ENCODE measurements around the gene EN1.
A peak's percentile ranks its signal among the peaks of the same experiment; 100 is the strongest.

The EN1 gene

GRCh38 chr2:118849226-118850167, 2.0 kb upstream of the EN1 start:
- no peak overlapping the region for H4K8ac ChIP-seq (ENCODE audit: low read depth, low read length)
- no peak overlapping the region for H2BK120ac ChIP-seq (ENCODE audit: insufficient read depth, low read length, poor library complexity)
- no CpG with 5 or more reads among the region's 52 CpGs for WGBS (ENCODE audit: extremely low coverage, insufficient coverage, insufficient read length)
- peaks cover 6% of the 10 kb centered on the region for H3K79me2 ChIP-seq (ENCODE audit: control insufficient read depth, insufficient read depth, low read length, poor library complexity)
- no peak overlapping the region for H2AFZ ChIP-seq (ENCODE audit: insufficient read depth, low read length, poor library complexity)
- no peak overlapping the region for H2AK5ac ChIP-seq (ENCODE audit: low read length)
- H3K27me3 ChIP-seq (ENCODE audit: insufficient read depth, low read length), result peaks cover 81% of the 10 kb centered on the region
- H3K4ac ChIP-seq (ENCODE audit: low read depth, low read length), result no peak overlapping the region
- peaks cover 10 to 11% of the 10 kb centered on the region in 2 experiments for H3K4me1 ChIP-seq (ENCODE audit: control insufficient read depth in 1 of 2, insufficient read depth in 2 of 2, low read length in 2 of 2)
- H3K23ac ChIP-seq (ENCODE audit: low read length), result no peak overlapping the region
- no peak overlapping the region for H3K4me3 ChIP-seq (ENCODE audit: low read depth, low read length)
- H4K12ac ChIP-seq (ENCODE audit: low read depth, low read length), result no peak overlapping the region
- no peak overlapping the region for H2BK12ac ChIP-seq (ENCODE audit: low read length)
- H3K4me2 ChIP-seq (ENCODE audit: low read length), result peak overlapping the region; percentile 3
- peaks cover 16% of the 10 kb centered on the region for H3K79me1 ChIP-seq (ENCODE audit: low read length)
- H3K9me3 ChIP-seq (ENCODE audit: insufficient read depth, low read depth, low read length), result peaks cover 2% of the 10 kb centered on the region
- H3K14ac ChIP-seq (ENCODE audit: low read length), result no peak overlapping the region
- no peak overlapping the region for H3K27ac ChIP-seq (ENCODE audit: low read depth, low read length)
- H4K91ac ChIP-seq (ENCODE audit: low read depth, low read length), result no peak overlapping the region
- no peak overlapping the region for H3K9ac ChIP-seq (ENCODE audit: low read length)
- no peak overlapping the region for H2BK5ac ChIP-seq (ENCODE audit: low read depth, low read length, poor library complexity)
- H3K36me3 ChIP-seq (ENCODE audit: control insufficient read depth in 1 of 2, insufficient read depth in 2 of 2, low read length in 2 of 2), result no peaks in the 10 kb centered on the region
- no peak for DNase-seq
- H3K18ac ChIP-seq (ENCODE audit: low read length), result no peak overlapping the region

GRCh38 chr2:118848381-118849225, 1.2 kb upstream of the EN1 start:
- H3K79me1 ChIP-seq (ENCODE audit: low read length), result peaks cover 16% of the 10 kb centered on the region
- H3K27ac ChIP-seq (ENCODE audit: low read depth, low read length), result no peak overlapping the region
- no peak overlapping the region for H2AFZ ChIP-seq (ENCODE audit: insufficient read depth, low read length, poor library complexity)
- H3K36me3 ChIP-seq (ENCODE audit: control insufficient read depth in 1 of 2, insufficient read depth in 2 of 2, low read length in 2 of 2), result no peaks in the 10 kb centered on the region
- H2BK12ac ChIP-seq (ENCODE audit: low read length), result no peak overlapping the region
- H3K14ac ChIP-seq (ENCODE audit: low read length), result no peak overlapping the region
- WGBS (ENCODE audit: extremely low coverage, insufficient coverage, insufficient read length), result no CpG with 5 or more reads among the region's 46 CpGs
- H3K4me1 ChIP-seq (ENCODE audit: control insufficient read depth in 1 of 2, insufficient read depth in 2 of 2, low read length in 2 of 2), result peaks cover 9 to 11% of the 10 kb centered on the region in 2 experiments
- H3K18ac ChIP-seq (ENCODE audit: low read length), result no peak overlapping the region
- H4K91ac ChIP-seq (ENCODE audit: low read depth, low read length), result no peak overlapping the region
- no peaks in the 10 kb centered on the region for H3K9me3 ChIP-seq (ENCODE audit: insufficient read depth, low read depth, low read length)
- H2AK5ac ChIP-seq (ENCODE audit: low read length), result no peak overlapping the region
- H2BK5ac ChIP-seq (ENCODE audit: low read depth, low read length, poor library complexity), result no peak overlapping the region
- no peak overlapping the region for H3K9ac ChIP-seq (ENCODE audit: low read length)
- no peak overlapping the region for H3K4ac ChIP-seq (ENCODE audit: low read depth, low read length)
- H3K4me2 ChIP-seq (ENCODE audit: low read length), result peak overlapping the region; percentile 56
- H3K79me2 ChIP-seq (ENCODE audit: control insufficient read depth, insufficient read depth, low read length, poor library complexity), result peaks cover 6% of the 10 kb centered on the region
- DNase-seq, result no peak
- no peak overlapping the region for H2BK120ac ChIP-seq (ENCODE audit: insufficient read depth, low read length, poor library complexity)
- no peak overlapping the region for H4K12ac ChIP-seq (ENCODE audit: low read depth, low read length)
- H4K8ac ChIP-seq (ENCODE audit: low read depth, low read length), result no peak overlapping the region
- H3K23ac ChIP-seq (ENCODE audit: low read length), result no peak overlapping the region
- H3K27me3 ChIP-seq (ENCODE audit: insufficient read depth, low read length), result peaks cover 75% of the 10 kb centered on the region
- H3K4me3 ChIP-seq (ENCODE audit: low read depth, low read length), result peak overlapping the region; percentile 54

GRCh38 chr2:118847762-118848172, 319 bp upstream of the EN1 start:
- Histone ChIP-seq H2BK5ac (ENCODE audit: low read depth, low read length, poor library complexity) (no peak overlapping the region), H2AFZ (ENCODE audit: insufficient read depth, low read length, poor library complexity) (no peak overlapping the region), H4K8ac (ENCODE audit: low read depth, low read length) (no peak overlapping the region), H3K4ac (ENCODE audit: low read depth, low read length) (no peak overlapping the region), H3K79me2 (ENCODE audit: control insufficient read depth, insufficient read depth, low read length, poor library complexity) (peaks cover 9% of the 10 kb centered on the region), H4K12ac (ENCODE audit: low read depth, low read length) (no peak overlapping the region), H4K91ac (ENCODE audit: low read depth, low read length) (no peak overlapping the region), H3K4me3 (ENCODE audit: low read depth, low read length) (no peak overlapping the region), H2BK12ac (ENCODE audit: low read length) (no peak overlapping the region), H2AK5ac (ENCODE audit: low read length) (no peak overlapping the region), H3K4me1 (ENCODE audit: control insufficient read depth in 1 of 2, insufficient read depth in 2 of 2, low read length in 2 of 2) (peaks cover 14 to 16% of the 10 kb centered on the region in 2 experiments), H3K27ac (ENCODE audit: low read depth, low read length) (no peak overlapping the region), H3K27me3 (ENCODE audit: insufficient read depth, low read length) (peaks cover 73% of the 10 kb centered on the region), H3K23ac (ENCODE audit: low read length) (no peak overlapping the region), H3K14ac (ENCODE audit: low read length) (no peak overlapping the region), H3K9ac (ENCODE audit: low read length) (no peak overlapping the region), H3K36me3 (ENCODE audit: control insufficient read depth in 1 of 2, insufficient read depth in 2 of 2, low read length in 2 of 2) (no peaks in the 10 kb centered on the region), H2BK120ac (ENCODE audit: insufficient read depth, low read length, poor library complexity) (no peak overlapping the region), H3K79me1 (ENCODE audit: low read length) (peaks cover 14% of the 10 kb centered on the region), H3K9me3 (ENCODE audit: insufficient read depth, low read depth, low read length) (no peaks in the 10 kb centered on the region), H3K4me2 (ENCODE audit: low read length) (peak overlapping the region; percentile 56), H3K18ac (ENCODE audit: low read length) (no peak overlapping the region)
- WGBS (ENCODE audit: extremely low coverage, insufficient coverage, insufficient read length), result no CpG with 5 or more reads among the region's 35 CpGs
- no peak for DNase-seq

- Histone ChIP-seq H3K27me3 (ENCODE audit: insufficient read depth, low read length) (peaks cover 73% of the 10 kb centered on the region), H3K9ac (ENCODE audit: low read length) (no peak overlapping the region), H4K12ac (ENCODE audit: low read depth, low read length) (no peak overlapping the region), H3K79me1 (ENCODE audit: low read length) (peaks cover 14% of the 10 kb centered on the region), H2BK120ac (ENCODE audit: insufficient read depth, low read length, poor library complexity) (peak overlapping the region; percentile 84), H4K8ac (ENCODE audit: low read depth, low read length) (peak overlapping the region; percentile 74), H4K91ac (ENCODE audit: low read depth, low read length) (peak overlapping the region; percentile 86), H3K79me2 (ENCODE audit: control insufficient read depth, insufficient read depth, low read length, poor library complexity) (peaks cover 9% of the 10 kb centered on the region), H3K36me3 (ENCODE audit: control insufficient read depth in 1 of 2, insufficient read depth in 2 of 2, low read length in 2 of 2) (peaks cover 3 to 5% of the 10 kb centered on the region in 2 experiments), H3K18ac (ENCODE audit: low read length) (peak overlapping the region; percentile 75), H2BK12ac (ENCODE audit: low read length) (peak overlapping the region; percentile 61), H3K14ac (ENCODE audit: low read length) (peak overlapping the region; percentile 39), H2AK5ac (ENCODE audit: low read length) (no peak overlapping the region), H3K23ac (ENCODE audit: low read length) (no peak overlapping the region), H2AFZ (ENCODE audit: insufficient read depth, low read length, poor library complexity) (peak overlapping the region; percentile 60), H2BK5ac (ENCODE audit: low read depth, low read length, poor library complexity) (peak overlapping the region; percentile 74), H3K4ac (ENCODE audit: low read depth, low read length) (no peak overlapping the region), H3K4me1 (ENCODE audit: control insufficient read depth in 1 of 2, insufficient read depth in 2 of 2, low read length in 2 of 2) (peaks cover 19 to 20% of the 10 kb centered on the region in 2 experiments), H3K4me3 (ENCODE audit: low read depth, low read length) (peak overlapping the region; percentile 73), H3K4me2 (ENCODE audit: low read length) (peak overlapping the region; percentile 78), H3K27ac (ENCODE audit: low read depth, low read length) (peak overlapping the region; percentile 85), H3K9me3 (ENCODE audit: insufficient read depth, low read depth, low read length) (peaks cover 2% of the 10 kb centered on the region)
- no CpG with 5 or more reads among the region's 63 CpGs for WGBS (ENCODE audit: extremely low coverage, insufficient coverage, insufficient read length)
- DNase-seq, result no peak
Observed at GRCh38 chr2:118846442-118846952, 951 bp downstream of the EN1 start.

Measured in trophoblast cell (in vitro differentiated cells and primary cell).